Gastroesophageal sphincter (tissue), 4 donors: ENCODE results near the gene HLA-DRA. TPM values are rescaled to one million over a fixed set of nuclear protein-coding genes. Genes with fewer than 3 reads are reported as not detected.
"Not testable (repeated sequence)": the region's sequence is repeated elsewhere in the genome, so short reads cannot be mapped to it uniquely, and the experiment has no call there.

Source experiments
- ATAC-seq: fragments of 150-250 bp; one replicate; pipeline ENCODE4 v1.9.1; 2016; ENCODE audit warnings: mild to moderate bottlenecking, moderate library complexity
- H3K27ac ChIP-seq, 4 donors: fragments of 200-600 bp; sonication (generic) in 3 of 4; 1 replicate in 3 of 4; 2 replicates in 1 of 4; pipeline ENCODE4 v1.5.1; 2016 to 2019
- H3K27me3 ChIP-seq: fragments of 200-600 bp; sonication (generic); one replicate; pipeline ENCODE4 v1.5.1; 2019
- H3K36me3 ChIP-seq, 2 donors: fragments of 200-600 bp; sonication (generic); one replicate each; pipeline ENCODE4 v1.5.1; 2019; ENCODE audit warnings: control low read depth in 1 of 2
- H3K4me1 ChIP-seq, 3 donors: fragments of 200-600 bp; sonication (generic); 1 replicate in 2 of 3; 2 replicates in 1 of 3; pipeline ENCODE4 v1.5.1; 2016 to 2019; ENCODE audit warnings: control low read depth in 2 of 3
- H3K4me3 ChIP-seq, 2 donors: fragments of 200-600 bp; sonication (generic); one replicate each; pipeline ENCODE4 v1.5.1; 2019; ENCODE audit warnings: mild to moderate bottlenecking in 1 of 2, moderate library complexity in 1 of 2
- H3K9me3 ChIP-seq, 3 donors: fragments of 200-600 bp; sonication (generic); one replicate each; pipeline ENCODE4 v1.5.1; 2017 to 2019; ENCODE audit warnings: control low read depth in 2 of 3
- EP300 ChIP-seq: sonication (generic); formaldehyde crosslinking; IDR thresholded peaks from one replicate; pipeline ENCODE4 v1.6.1; 2017; ENCODE audit warnings: antibody characterized with exemption, mild to moderate bottlenecking
- POLR2A ChIP-seq, 2 donors: fragments of 450-650 bp; IDR thresholded peaks; one replicate each; pipeline ENCODE4 v1.6.1; 2017; ENCODE audit warnings: antibody characterized with exemption in 2 of 2, mild to moderate bottlenecking in 2 of 2, moderate library complexity in 1 of 2
- POLR2AphosphoS5 ChIP-seq: sonication (generic); formaldehyde crosslinking; IDR thresholded peaks from one replicate; pipeline ENCODE4 v1.6.1; 2017; ENCODE audit warnings: antibody characterized with exemption
- WGBS, 2 donors: methylation state at CpG; one replicate each; pipeline ENCODE4 v1.1.5; 2018; ENCODE audit warnings: low coverage in 1 of 2; 5-methylcytosine and 5-hydroxymethylcytosine counted together
- total RNA-seq, 4 donors: library from RNA; depleted of rRNA; stranded (reverse); fragments of >200 nt; gene quantifications; one replicate each; pipeline ENCODE4 v1.1.0, GENCODE V29; 2016
- TF ChIP-seq, protein P1 (sequence below), 4 experiments: fragments of 200-600 bp in 2 of 4; fragments of 450-650 bp in 2 of 4; sonication (generic) in 1 of 4; IDR thresholded peaks; one replicate each; pipeline ENCODE4 v1.5.1; 2017 to 2019; ENCODE audit warnings: antibody characterized with exemption in 4 of 4, mild to moderate bottlenecking in 2 of 4, moderate library complexity in 2 of 4

Gene HLA-DRA
- total RNA-seq, 4 donors from 2014 or later = 43.6 to 285 (median 108) TPM

DNA sequence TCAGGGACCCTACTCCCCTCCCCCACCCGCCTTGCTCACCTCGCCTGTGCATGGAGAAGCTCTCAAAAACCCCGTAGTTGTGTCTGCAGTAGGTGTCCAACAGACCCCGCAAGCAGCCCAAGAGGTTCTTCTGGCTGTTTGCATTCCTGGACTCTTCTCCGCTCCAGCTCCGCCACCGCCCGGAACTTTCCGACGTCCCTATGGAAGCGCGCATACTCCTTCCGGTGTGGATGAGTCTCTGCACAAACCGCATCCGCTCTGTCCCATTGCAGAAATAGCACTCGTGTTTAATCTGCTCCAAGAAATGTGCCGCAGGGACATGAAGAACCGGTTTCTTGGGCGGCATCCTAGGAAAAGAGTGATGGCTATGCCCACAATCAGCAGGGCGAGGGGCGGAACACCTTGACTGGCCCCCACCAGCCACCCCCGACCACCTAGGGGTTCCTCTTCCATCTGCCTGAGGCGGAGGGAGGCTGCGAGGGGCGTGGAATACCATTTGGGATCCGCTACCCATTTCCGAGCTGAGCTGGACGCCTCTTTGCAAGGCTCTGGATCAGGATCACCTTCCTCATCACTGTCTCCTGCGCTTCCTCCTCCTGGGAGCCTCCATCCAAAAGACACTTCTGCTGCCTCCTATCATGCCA is 20.2 kb downstream of the HLA-DRA start:
- H3K27me3 ChIP-seq = peaks cover 39% of the 10 kb centered on the region
- H3K36me3 ChIP-seq = no peaks in the 10 kb centered on the region
- ATAC-seq = no peak
- 53 to 70% methylated on average over 15 to 17 of the region's 29 CpGs for WGBS, 2 donors
- TF ChIP-seq POLR2AphosphoS5 = no peak
- TF ChIP-seq EP300 = no peak
- TF ChIP-seq, protein P1, sequence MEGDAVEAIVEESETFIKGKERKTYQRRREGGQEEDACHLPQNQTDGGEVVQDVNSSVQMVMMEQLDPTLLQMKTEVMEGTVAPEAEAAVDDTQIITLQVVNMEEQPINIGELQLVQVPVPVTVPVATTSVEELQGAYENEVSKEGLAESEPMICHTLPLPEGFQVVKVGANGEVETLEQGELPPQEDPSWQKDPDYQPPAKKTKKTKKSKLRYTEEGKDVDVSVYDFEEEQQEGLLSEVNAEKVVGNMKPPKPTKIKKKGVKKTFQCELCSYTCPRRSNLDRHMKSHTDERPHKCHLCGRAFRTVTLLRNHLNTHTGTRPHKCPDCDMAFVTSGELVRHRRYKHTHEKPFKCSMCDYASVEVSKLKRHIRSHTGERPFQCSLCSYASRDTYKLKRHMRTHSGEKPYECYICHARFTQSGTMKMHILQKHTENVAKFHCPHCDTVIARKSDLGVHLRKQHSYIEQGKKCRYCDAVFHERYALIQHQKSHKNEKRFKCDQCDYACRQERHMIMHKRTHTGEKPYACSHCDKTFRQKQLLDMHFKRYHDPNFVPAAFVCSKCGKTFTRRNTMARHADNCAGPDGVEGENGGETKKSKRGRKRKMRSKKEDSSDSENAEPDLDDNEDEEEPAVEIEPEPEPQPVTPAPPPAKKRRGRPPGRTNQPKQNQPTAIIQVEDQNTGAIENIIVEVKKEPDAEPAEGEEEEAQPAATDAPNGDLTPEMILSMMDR (IDR thresholded peaks at IDR 0.05) = no peak
- no peak for TF ChIP-seq POLR2A (IDR thresholded peaks at IDR 0.05)
- H3K27ac ChIP-seq = no peak overlapping the region
- H3K4me3 ChIP-seq = peak overlapping the region in 1 of 2 donors; percentile 39
- H3K9me3 ChIP-seq = no peaks in the 10 kb centered on the region
- H3K4me1 ChIP-seq = no peaks in the 10 kb centered on the region

DNA sequence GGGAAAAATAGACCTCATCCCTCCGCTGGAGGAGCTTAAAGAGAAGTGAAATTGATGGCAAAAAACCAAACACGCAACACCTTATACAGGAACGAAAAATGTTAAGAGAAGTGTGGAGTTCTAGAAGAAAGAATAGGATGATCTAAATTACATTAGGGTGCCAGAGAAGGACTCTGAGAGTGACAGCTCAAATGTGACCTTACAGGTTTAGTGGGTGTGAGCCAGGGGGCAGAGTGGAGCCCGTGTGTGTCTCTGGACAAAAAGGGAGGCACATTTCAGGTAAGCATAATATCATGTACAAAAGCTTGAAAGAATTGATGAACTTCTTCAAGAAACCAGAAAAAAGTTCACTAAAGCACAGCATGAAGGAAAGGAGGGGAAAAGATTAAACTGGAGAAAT is 20.8 kb downstream of the HLA-DRA start:
- no peaks in the 10 kb centered on the region for H3K4me1 ChIP-seq
- ATAC-seq = no peak
- H3K9me3 ChIP-seq = no peaks in the 10 kb centered on the region
- H3K27me3 ChIP-seq = peaks cover 44% of the 10 kb centered on the region
- H3K27ac ChIP-seq = no peak overlapping the region
- no peaks in the 10 kb centered on the region for H3K36me3 ChIP-seq
- 40 to 74% methylated on average over 1 to 4 of the region's 4 CpGs for WGBS, 2 donors
- TF ChIP-seq, protein P1 (IDR thresholded peaks at IDR 0.05) = no peak
- TF ChIP-seq POLR2AphosphoS5 (no peak), POLR2A (IDR thresholded peaks at IDR 0.05) (no peak), EP300 (no peak)
- no peak overlapping the region for H3K4me3 ChIP-seq

DNA sequence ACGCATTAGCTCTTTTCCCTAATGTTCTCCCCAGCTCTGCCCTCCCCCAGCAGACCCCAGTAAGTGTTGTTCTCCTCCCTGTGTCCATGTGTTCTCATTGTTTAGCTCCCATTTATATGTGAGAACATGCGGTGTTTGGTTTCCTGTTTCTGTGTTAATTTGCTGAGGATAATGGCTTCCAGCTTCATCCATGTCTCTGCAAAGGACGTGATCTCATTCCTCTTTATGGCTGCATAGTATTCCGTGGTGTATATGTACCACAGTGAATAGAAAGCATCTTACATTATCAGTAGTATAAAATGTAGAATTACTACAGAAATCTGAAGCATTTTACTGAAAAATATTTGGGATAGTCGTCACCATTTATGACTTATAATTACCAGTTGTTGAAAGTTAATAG is 21.8 kb downstream of the HLA-DRA start:
- 70 to 74% methylated on average over 5 of the region's 5 CpGs for WGBS, 2 donors

DNA sequence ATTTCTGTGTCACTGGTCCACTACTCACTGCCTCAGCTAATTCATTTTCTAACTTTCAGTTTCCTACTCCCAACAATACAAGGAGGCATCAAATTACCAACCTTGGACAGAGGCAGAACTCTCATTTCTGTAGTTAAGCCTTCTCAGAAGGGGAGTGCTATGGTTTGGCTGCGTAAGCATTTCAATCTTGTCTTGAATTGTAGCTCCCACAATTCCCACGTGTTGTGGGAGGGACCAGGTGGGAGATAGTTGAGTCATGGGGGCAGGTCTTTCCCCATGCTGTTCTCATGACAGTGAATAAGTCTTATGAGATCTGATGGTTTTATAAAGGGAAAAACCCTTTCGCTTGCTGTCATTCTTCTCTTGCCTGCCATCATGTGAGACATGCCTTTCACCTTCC is 22.9 kb downstream of the HLA-DRA start:
- Histone ChIP-seq H3K27ac (no peak overlapping the region), H3K4me3 (no peak overlapping the region), H3K36me3 (no peaks in the 10 kb centered on the region), H3K9me3 (no peaks in the 10 kb centered on the region), H3K27me3 (peaks cover 44% of the 10 kb centered on the region), H3K4me1 (no peaks in the 10 kb centered on the region)
- ATAC-seq = no peak
- WGBS, 2 donors = 21 to 100% methylated on average over 1 to 3 of the region's 3 CpGs
- TF ChIP-seq EP300 (no peak), POLR2A (IDR thresholded peaks at IDR 0.05) (no peak), POLR2AphosphoS5 (no peak)
- TF ChIP-seq, protein P1 (IDR thresholded peaks at IDR 0.05) = no peak

More for the DNA sequence above, 21.8 kb downstream of the HLA-DRA start:
- H3K27me3 ChIP-seq = peaks cover 44% of the 10 kb centered on the region
- TF ChIP-seq POLR2A (IDR thresholded peaks at IDR 0.05) (no peak), EP300 (no peak), POLR2AphosphoS5 (no peak)
- TF ChIP-seq, protein P1 (IDR thresholded peaks at IDR 0.05) = no peak
- no peak for ATAC-seq
- H3K27ac ChIP-seq = no peak overlapping the region
- no peaks in the 10 kb centered on the region for H3K4me1 ChIP-seq
- no peak overlapping the region for H3K4me3 ChIP-seq
- no peaks in the 10 kb centered on the region for H3K9me3 ChIP-seq
- H3K36me3 ChIP-seq = no peaks in the 10 kb centered on the region

DNA sequence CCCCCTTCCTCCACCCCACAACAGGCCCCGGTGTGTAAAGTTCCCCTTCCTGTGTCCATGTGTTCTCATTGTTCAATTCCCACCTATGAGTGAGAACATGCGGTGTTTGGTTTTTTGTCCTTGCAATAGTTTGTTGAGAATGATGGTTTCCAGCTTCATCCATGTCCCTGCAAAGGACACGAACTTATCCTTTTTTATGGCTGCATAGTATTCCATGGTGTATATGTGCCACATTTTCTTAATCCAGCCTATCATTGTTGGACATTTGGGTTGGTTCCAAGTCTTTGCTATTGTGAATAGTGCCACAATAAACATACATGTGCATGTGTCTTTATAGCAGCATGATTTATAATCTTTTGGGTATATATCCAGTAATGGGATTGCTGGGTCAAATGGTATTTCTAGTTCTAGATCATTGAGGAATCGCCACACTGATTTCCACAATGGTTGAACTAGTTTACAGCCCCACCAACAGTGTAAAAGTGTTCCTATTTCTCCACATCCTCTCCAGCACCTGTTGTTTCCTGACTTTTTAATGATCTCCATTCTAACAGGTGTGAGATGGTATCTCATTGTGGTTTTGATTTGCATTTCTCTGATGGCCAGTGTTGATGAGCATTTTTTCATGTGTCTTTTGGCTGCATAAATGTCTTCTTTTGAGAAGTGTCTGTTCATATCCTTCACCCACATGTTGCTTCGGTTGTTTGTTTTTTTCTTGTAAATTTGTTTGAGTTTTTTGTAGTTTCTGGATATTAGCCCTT is 28.2 kb downstream of the HLA-DRA start:
- 59% methylated on average over 4 of the region's 5 CpGs; no CpG with 5 or more reads in 1 of the 2 donors for WGBS, 2 donors
- not testable (repeated sequence) for H3K4me1 ChIP-seq, H3K36me3 ChIP-seq, ATAC-seq, H3K4me3 ChIP-seq, H3K9me3 ChIP-seq, H3K27ac ChIP-seq
- H3K27me3 ChIP-seq = peaks cover 19% of the 10 kb centered on the region
